Stimulated activated naive B cell treated with anti-CD40 and anti-IgM and Interleukin-4, amounts not matched to agents 10 μg/mL and 1 μg/mL and 100 μg/mL, for 72 hours (primary cell): Measurements from ENCODE around the gene ADGRG7.
"Not testable (repeated sequence)": the region's sequence is repeated elsewhere in the genome, so short reads cannot be mapped to it uniquely, and the experiment has no call there.

ENCODE experiments used
- ATAC-seq, 2 donors: fragments of 150-1000 bp; cut with Tn5 transposase; replicated peaks; 2 replicates each; pipeline ENCODE4 v1.10.0; 2021; ENCODE audit warnings: moderate library complexity in 1 of 2
- DNase-seq: peaks from one replicate; pipeline ENCODE4 v3.0.0; 2021
- H3K27ac Mint-ChIP-seq: one replicate; pipeline ENCODE4 v1.8.0; 2022; ENCODE audit warnings: mild to moderate bottlenecking, mixed read lengths
- H3K27me3 Mint-ChIP-seq, 2 donors: one replicate each; pipeline ENCODE4 v1.8.0; 2022; ENCODE audit warnings: mixed read lengths in 2 of 2
- H3K36me3 Mint-ChIP-seq, 2 donors: one replicate each; pipeline ENCODE4 v1.8.0; 2022; ENCODE audit warnings: mixed read lengths in 2 of 2, mild to moderate bottlenecking in 1 of 2
- H3K4me1 Mint-ChIP-seq, 2 donors: one replicate each; pipeline ENCODE4 v1.8.0; 2022; ENCODE audit warnings: mixed read lengths in 2 of 2, mild to moderate bottlenecking in 1 of 2
- H3K4me3 Mint-ChIP-seq, 2 donors: one replicate each; pipeline ENCODE4 v1.8.0; 2022; ENCODE audit warnings: mild to moderate bottlenecking in 2 of 2, mixed read lengths in 2 of 2, moderate library complexity in 1 of 2
- H3K9me3 Mint-ChIP-seq, 2 donors: one replicate each; pipeline ENCODE4 v1.8.0; 2022; ENCODE audit warnings: mixed read lengths in 2 of 2, mild to moderate bottlenecking in 1 of 2

The ADGRG7 gene

GRCh38 chr3:100609305-100609704 lies at the start of gene ADGRG7:
Gene ADGRG7, plus strand, starts transcription at chr3:100609601. Its CDS starts 256 bp downstream, at chr3:100609857.
- H3K36me3 Mint-ChIP-seq: no peaks in the 10 kb centered on the region
- H3K27ac Mint-ChIP-seq: no peak within 1 kb of the TSS
- H3K4me1 Mint-ChIP-seq: peaks cover 6 to 18% of the 10 kb centered on the region in 2 donors
- H3K27me3 Mint-ChIP-seq: peaks cover 18 to 23% of the 10 kb centered on the region in 2 donors
- ATAC-seq (no peak), DNase-seq (no peak)
- no peak within 1 kb of the TSS for H3K4me3 Mint-ChIP-seq
- no peaks in the 10 kb centered on the region for H3K9me3 Mint-ChIP-seq

- ATAC-seq: no peak
- Mint-ChIP-seq H3K27ac (no peak overlapping the region), H3K36me3 (no peaks in the 10 kb centered on the region), H3K27me3 (peaks cover 0 to 5% of the 10 kb centered on the region in 2 donors), H3K9me3 (no peaks in the 10 kb centered on the region), H3K4me3 (no peak overlapping the region), H3K4me1 (no peaks in the 10 kb centered on the region)
- DNase-seq: no peak
These were observed 49.0 kb upstream of the ADGRG7 start for GRCh38 chr3:100560426-100560825.

- no peaks in the 10 kb centered on the region for H3K36me3 Mint-ChIP-seq
- H3K4me3 Mint-ChIP-seq: no peak overlapping the region
- no peak overlapping the region for H3K27ac Mint-ChIP-seq
- DNase-seq (no peak), ATAC-seq (no peak)
- H3K4me1 Mint-ChIP-seq: no peaks in the 10 kb centered on the region
- H3K27me3 Mint-ChIP-seq: peaks cover 0 to 5% of the 10 kb centered on the region in 2 donors
- no peaks in the 10 kb centered on the region for H3K9me3 Mint-ChIP-seq
These were observed 47.8 kb upstream of the ADGRG7 start for GRCh38 chr3:100561459-100562158.

GRCh38 chr3:100562224-100562857 lies 47.1 kb upstream of the ADGRG7 start:
- no peak overlapping the region for H3K27ac Mint-ChIP-seq
- DNase-seq (no peak), ATAC-seq (no peak)
- no peaks in the 10 kb centered on the region for H3K4me1 Mint-ChIP-seq
- peaks cover 0 to 5% of the 10 kb centered on the region in 2 donors for H3K27me3 Mint-ChIP-seq
- no peaks in the 10 kb centered on the region for H3K9me3 Mint-ChIP-seq
- H3K4me3 Mint-ChIP-seq: no peak overlapping the region
- H3K36me3 Mint-ChIP-seq: no peaks in the 10 kb centered on the region

GRCh38 chr3:100563228-100563627 lies 46.2 kb upstream of the ADGRG7 start:
- Mint-ChIP-seq H3K27me3 (peaks cover 0 to under 1% of the 10 kb centered on the region in 2 donors), H3K9me3 (no peaks in the 10 kb centered on the region), H3K36me3 (no peaks in the 10 kb centered on the region), H3K4me1 (no peaks in the 10 kb centered on the region), H3K4me3 (no peak overlapping the region), H3K27ac (no peak overlapping the region)
- DNase-seq (no peak), ATAC-seq (no peak)

- no peak for DNase-seq
- ATAC-seq: no peak
- no peaks in the 10 kb centered on the region for H3K4me1 Mint-ChIP-seq
- H3K27me3 Mint-ChIP-seq: no peaks in the 10 kb centered on the region
- H3K9me3 Mint-ChIP-seq: no peaks in the 10 kb centered on the region
- no peak overlapping the region for H3K4me3 Mint-ChIP-seq
- H3K36me3 Mint-ChIP-seq: no peaks in the 10 kb centered on the region
- H3K27ac Mint-ChIP-seq: no peak overlapping the region
These were observed 45.7 kb upstream of the ADGRG7 start for GRCh38 chr3:100563652-100564211.

- no peaks in the 10 kb centered on the region for H3K4me1 Mint-ChIP-seq
- no peak overlapping the region for H3K4me3 Mint-ChIP-seq
- no peaks in the 10 kb centered on the region for H3K9me3 Mint-ChIP-seq
- DNase-seq: no peak
- no peaks in the 10 kb centered on the region for H3K36me3 Mint-ChIP-seq
- H3K27me3 Mint-ChIP-seq: peaks cover 0 to 4% of the 10 kb centered on the region in 2 donors
- H3K27ac Mint-ChIP-seq: no peak overlapping the region
- no peak for ATAC-seq
These were observed 38.6 kb upstream of the ADGRG7 start for GRCh38 chr3:100570811-100571210.

- H3K27me3 Mint-ChIP-seq: peaks cover 0 to 3% of the 10 kb centered on the region in 2 donors
- H3K4me1 Mint-ChIP-seq: no peaks in the 10 kb centered on the region
- no peaks in the 10 kb centered on the region for H3K36me3 Mint-ChIP-seq
- DNase-seq (no peak), ATAC-seq (no peak)
- no peaks in the 10 kb centered on the region for H3K9me3 Mint-ChIP-seq
- no peak overlapping the region for H3K4me3 Mint-ChIP-seq
- no peak overlapping the region for H3K27ac Mint-ChIP-seq
These were observed 34.9 kb upstream of the ADGRG7 start for GRCh38 chr3:100574536-100574935.

GRCh38 chr3:100575704-100576103 lies 33.7 kb upstream of the ADGRG7 start:
- DNase-seq: no peak
- peaks cover 0 to 6% of the 10 kb centered on the region in 2 donors for H3K27me3 Mint-ChIP-seq
- no peak overlapping the region for H3K4me3 Mint-ChIP-seq

GRCh38 chr3:100577382-100578008 lies 31.9 kb upstream of the ADGRG7 start:
- H3K27me3 Mint-ChIP-seq: peaks cover 0 to 10% of the 10 kb centered on the region in 2 donors
- no peaks in the 10 kb centered on the region for H3K4me1 Mint-ChIP-seq
- no peaks in the 10 kb centered on the region for H3K36me3 Mint-ChIP-seq

More at GRCh38 chr3:100575704-100576103, 33.7 kb upstream of the ADGRG7 start:
- Mint-ChIP-seq H3K27ac (no peak overlapping the region), H3K36me3 (no peaks in the 10 kb centered on the region), H3K9me3 (no peaks in the 10 kb centered on the region), H3K4me1 (no peaks in the 10 kb centered on the region)
- ATAC-seq: no peak

GRCh38 chr3:100578646-100579045 lies 30.8 kb upstream of the ADGRG7 start:
- Mint-ChIP-seq H3K9me3 (no peaks in the 10 kb centered on the region), H3K4me3 (no peak overlapping the region), H3K27me3 (peaks cover 0 to 10% of the 10 kb centered on the region in 2 donors), H3K4me1 (no peaks in the 10 kb centered on the region), H3K27ac (no peak overlapping the region), H3K36me3 (no peaks in the 10 kb centered on the region)
- DNase-seq (no peak), ATAC-seq (no peak)

More at GRCh38 chr3:100577382-100578008, 31.9 kb upstream of the ADGRG7 start:
- DNase-seq (no peak), ATAC-seq (no peak)
- H3K4me3 Mint-ChIP-seq: no peak overlapping the region
- no peaks in the 10 kb centered on the region for H3K9me3 Mint-ChIP-seq
- H3K27ac Mint-ChIP-seq: no peak overlapping the region

- peaks cover 0 to 10% of the 10 kb centered on the region in 2 donors for H3K27me3 Mint-ChIP-seq
- no peak for ATAC-seq
- H3K36me3 Mint-ChIP-seq: no peaks in the 10 kb centered on the region
- no peak for DNase-seq
- no peak overlapping the region for H3K4me3 Mint-ChIP-seq
- H3K9me3 Mint-ChIP-seq: no peaks in the 10 kb centered on the region
- no peak overlapping the region for H3K27ac Mint-ChIP-seq
- H3K4me1 Mint-ChIP-seq: no peaks in the 10 kb centered on the region
These were observed 29.3 kb upstream of the ADGRG7 start for GRCh38 chr3:100580147-100580546.

GRCh38 chr3:100581650-100582049 lies 27.8 kb upstream of the ADGRG7 start:
- Mint-ChIP-seq H3K36me3 (no peaks in the 10 kb centered on the region), H3K4me1 (no peaks in the 10 kb centered on the region)
- DNase-seq: no peak

GRCh38 chr3:100582157-100582556 lies 27.2 kb upstream of the ADGRG7 start:
- H3K36me3 Mint-ChIP-seq, ATAC-seq, H3K4me3 Mint-ChIP-seq, H3K27me3 Mint-ChIP-seq, H3K27ac Mint-ChIP-seq, H3K9me3 Mint-ChIP-seq, DNase-seq, H3K4me1 Mint-ChIP-seq: not testable (repeated sequence)

More at GRCh38 chr3:100581650-100582049, 27.8 kb upstream of the ADGRG7 start:
- no peak for ATAC-seq
- Mint-ChIP-seq H3K9me3 (peaks cover 0 to 1% of the 10 kb centered on the region in 2 donors), H3K4me3 (no peak overlapping the region), H3K27me3 (peaks cover 0 to 10% of the 10 kb centered on the region in 2 donors), H3K27ac (no peak overlapping the region)
